GM13976 (cell line): Measurements from ENCODE around the gene WHRN.

Source experiments
- DNase-seq: peaks from one replicate; pipeline ENCODE4 v3.0.0; 2012; ENCODE audit warnings: low spot score
- CTCF ChIP-seq: IDR thresholded peaks from 2 replicates; pipeline ENCODE4 v1.5.1; 2012; ENCODE audit warnings: borderline replicate concordance, mild to moderate bottlenecking; ENCODE audit not compliant: insufficient read depth; ENCODE audit errors: extremely low read depth, missing control alignments, control extremely low read depth
- in situ Hi-C: fragments of 300-500 bp; cut with MboI; formaldehyde crosslinking; loops from one replicate; pipeline ENCODE4 v1.12.0; 2022; ENCODE audit warnings: low sequenced_read_pairs, mixed read lengths, inconsistent platforms; ENCODE audit not compliant: unreplicated experiment

The WHRN gene

GRCh38 chr9:114461468-114461867 is 43.8 kb downstream of the WHRN start:
- no peak for DNase-seq
- in situ Hi-C loops, result no loop called here
- TF ChIP-seq CTCF, result no peak

GRCh38 chr9:114460513-114461199 is 44.6 kb downstream of the WHRN start:
- TF ChIP-seq CTCF, result no peak
- in situ Hi-C loops, result no loop called here
- no peak for DNase-seq

GRCh38 chr9:114459464-114459863 is 45.8 kb downstream of the WHRN start:
- DNase-seq, result no peak
- in situ Hi-C loops, result no loop called here
- TF ChIP-seq CTCF, result no peak

GRCh38 chr9:114456929-114457328 is 48.3 kb downstream of the WHRN start:
- in situ Hi-C loops, result no loop called here
- no peak for TF ChIP-seq CTCF

GRCh38 chr9:114454652-114455051 is 50.6 kb downstream of the WHRN start:
- no peak for DNase-seq
- TF ChIP-seq CTCF, result no peak
- in situ Hi-C loops, result no loop called here

More at GRCh38 chr9:114456929-114457328, 48.3 kb downstream of the WHRN start:
- no peak for DNase-seq

GRCh38 chr9:114452219-114453165 is 52.8 kb downstream of the WHRN start:
- TF ChIP-seq CTCF, result no peak
- DNase-seq, result no peak
- in situ Hi-C loops, result no loop called here
